Keratinocyte (primary cell): ENCODE data around the gene FZR1. TPM values are rescaled to one million over a fixed set of nuclear protein-coding genes. Genes with fewer than 3 reads are reported as not detected.

Experiments
- DNase-seq: peaks from one replicate; pipeline ENCODE4 v3.0.0-alpha.2; 2011; ENCODE audit warnings: low read depth, missing footprints, low spot score
- FAIRE-seq: peaks from 2 replicates; lab custom pipeline; 2011; peaks lifted over from hg19 to GRCh38; lab: Jason Lieb, UNC
- H2AFZ ChIP-seq: 2 replicates; pipeline ENCODE4 v1.6.0; 2012; ENCODE audit warnings: low read length, control low read depth, inconsistent platforms; ENCODE audit not compliant: control insufficient read depth
- H3K27ac ChIP-seq: 2 replicates; pipeline ENCODE4 v1.5.1; 2011; ENCODE audit warnings: low read length; ENCODE audit not compliant: control insufficient read depth, insufficient read depth
- H3K27me3 ChIP-seq: 3 replicates; pipeline ENCODE4 v1.6.0; 2011; ENCODE audit warnings: low read length; ENCODE audit not compliant: control insufficient read depth, insufficient read depth; ENCODE audit errors: extremely low read depth
- H3K36me3 ChIP-seq, 2 experiments: 2 replicates in 1 of 2; 3 replicates in 1 of 2; pipeline ENCODE4 v1.5.1; 2011; ENCODE audit warnings: low read length in 2 of 2, mild to moderate bottlenecking in 1 of 2; ENCODE audit not compliant: control insufficient read depth in 2 of 2, insufficient read depth in 2 of 2; ENCODE audit errors: extremely low read depth in 1 of 2
- H3K4me1 ChIP-seq: 3 replicates; pipeline ENCODE4 v1.5.1; 2011; ENCODE audit warnings: low read length; ENCODE audit not compliant: control insufficient read depth, insufficient read depth; ENCODE audit errors: extremely low read depth
- H3K4me2 ChIP-seq: 3 replicates; pipeline ENCODE4 v1.6.0; 2011; ENCODE audit warnings: low read depth, low read length; ENCODE audit not compliant: control insufficient read depth, insufficient read depth; ENCODE audit errors: extremely low read depth
- H3K4me3 ChIP-seq, 3 experiments: fragments of 200-600 bp in 1 of 3; sonication (generic) in 1 of 3; 2 replicates in 2 of 3; 3 replicates in 1 of 3; pipeline ENCODE4 v1.5.1; 2011 to 2016; ENCODE audit warnings: low read length in 3 of 3, mild to moderate bottlenecking in 3 of 3, control low read depth in 2 of 3, inconsistent platforms in 1 of 3, low read depth in 1 of 3, mixed read lengths in 1 of 3, mixed run types in 1 of 3, moderate library complexity in 1 of 3; ENCODE audit not compliant: control insufficient read depth in 2 of 3, insufficient read depth in 2 of 3; ENCODE audit errors: extremely low read depth in 1 of 3
- H3K79me2 ChIP-seq: 2 replicates; pipeline ENCODE4 v1.6.0; 2012; ENCODE audit warnings: low read length; ENCODE audit not compliant: control insufficient read depth, insufficient read depth
- H3K9ac ChIP-seq: 3 replicates; pipeline ENCODE4 v1.6.0; 2011; ENCODE audit warnings: low read length; ENCODE audit not compliant: control insufficient read depth, insufficient read depth; ENCODE audit errors: extremely low read depth
- H3K9me1 ChIP-seq: 3 replicates; pipeline ENCODE4 v1.6.0; 2011; ENCODE audit warnings: low read length; ENCODE audit not compliant: control insufficient read depth, insufficient read depth; ENCODE audit errors: extremely low read depth
- H3K9me3 ChIP-seq: 2 replicates; pipeline ENCODE4 v1.5.1; 2012; ENCODE audit warnings: low read depth, low read length; ENCODE audit not compliant: control insufficient read depth
- H4K20me1 ChIP-seq: 3 replicates; pipeline ENCODE4 v1.6.0; 2011; ENCODE audit warnings: low read length; ENCODE audit not compliant: control insufficient read depth, insufficient read depth; ENCODE audit errors: extremely low read depth
- EZH2 ChIP-seq: IDR thresholded peaks from one replicate; pipeline ENCODE4 v1.6.1; 2012; ENCODE audit warnings: inconsistent platforms, mild to moderate bottlenecking, low read length, moderate library complexity
- dilution Hi-C: fragments of 300-500 bp; cut with MboI; formaldehyde crosslinking; loops from one replicate; pipeline ENCODE4 v1.7.0; 2020; ENCODE audit warnings: low sequenced_read_pairs; ENCODE audit not compliant: extremely low pct_ligation_motif_present
- polyA plus RNA-seq, 5 experiments: library from polyadenylated mRNA; depleted of rRNA in 3 of 5; stranded (reverse) in 3 of 5; stranded (forward) in 1 of 5; unstranded in 1 of 5; fragments of >200 nt; gene quantifications; 1 replicate in 1 of 5; 2 replicates in 3 of 5; 3 replicates in 1 of 5; pipeline versions ENCODE4 v1.2.1 to v1.2.3, GENCODE V29; 2011 to 2012; ENCODE audit warnings: missing spikeins in 2 of 5, low read depth in 1 of 5, low replicate concordance in 1 of 5
- TF ChIP-seq, protein P1 (sequence below), 3 experiments: IDR thresholded peaks in 1 of 3; conservative IDR thresholded peaks in 1 of 3; optimal IDR thresholded peaks in 1 of 3; 2 replicates in 2 of 3; 3 replicates in 1 of 3; pipeline versions ENCODE3 to v1.5.1; 2011; ENCODE audit warnings: low read length in 3 of 3, mild to moderate bottlenecking in 3 of 3, moderate library complexity in 2 of 3, control low read depth in 1 of 3, inconsistent platforms in 1 of 3; ENCODE audit not compliant: insufficient read depth in 2 of 3; ENCODE audit errors: extremely low read depth in 1 of 3

The FZR1 gene
- polyA plus RNA-seq, 1 donor (not counting 4 experiments of a cell fraction or from before 2014, with no cell fraction given): 23.3 TPM

DNA sequence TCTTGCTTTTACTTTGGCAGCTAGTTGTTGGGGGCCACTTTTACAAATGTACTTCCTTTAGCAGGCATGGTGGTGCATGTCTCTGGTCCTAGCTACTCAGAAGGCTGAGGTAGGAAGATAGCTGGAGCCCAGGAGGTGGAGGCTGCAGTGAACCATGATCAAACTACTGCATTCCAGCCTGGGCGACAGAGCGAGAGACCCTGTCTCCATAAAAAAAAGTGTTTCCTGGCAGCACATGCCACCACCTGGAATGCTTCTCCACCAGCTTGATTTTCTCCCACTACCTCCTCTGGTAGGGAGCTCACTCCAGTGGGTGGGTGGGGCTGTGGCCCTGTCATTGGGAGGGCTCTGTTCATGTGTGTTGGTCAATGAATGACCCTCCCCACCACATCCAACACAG, 12.5 kb downstream of the FZR1 start:
- H4K20me1 ChIP-seq: peaks cover 60% of the 10 kb centered on the region
- peaks cover 75% of the 10 kb centered on the region for H3K79me2 ChIP-seq
- TF ChIP-seq EZH2: no peak
- TF ChIP-seq, protein P1, sequence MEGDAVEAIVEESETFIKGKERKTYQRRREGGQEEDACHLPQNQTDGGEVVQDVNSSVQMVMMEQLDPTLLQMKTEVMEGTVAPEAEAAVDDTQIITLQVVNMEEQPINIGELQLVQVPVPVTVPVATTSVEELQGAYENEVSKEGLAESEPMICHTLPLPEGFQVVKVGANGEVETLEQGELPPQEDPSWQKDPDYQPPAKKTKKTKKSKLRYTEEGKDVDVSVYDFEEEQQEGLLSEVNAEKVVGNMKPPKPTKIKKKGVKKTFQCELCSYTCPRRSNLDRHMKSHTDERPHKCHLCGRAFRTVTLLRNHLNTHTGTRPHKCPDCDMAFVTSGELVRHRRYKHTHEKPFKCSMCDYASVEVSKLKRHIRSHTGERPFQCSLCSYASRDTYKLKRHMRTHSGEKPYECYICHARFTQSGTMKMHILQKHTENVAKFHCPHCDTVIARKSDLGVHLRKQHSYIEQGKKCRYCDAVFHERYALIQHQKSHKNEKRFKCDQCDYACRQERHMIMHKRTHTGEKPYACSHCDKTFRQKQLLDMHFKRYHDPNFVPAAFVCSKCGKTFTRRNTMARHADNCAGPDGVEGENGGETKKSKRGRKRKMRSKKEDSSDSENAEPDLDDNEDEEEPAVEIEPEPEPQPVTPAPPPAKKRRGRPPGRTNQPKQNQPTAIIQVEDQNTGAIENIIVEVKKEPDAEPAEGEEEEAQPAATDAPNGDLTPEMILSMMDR (optimal IDR thresholded peaks at IDR 0.05 in 1 of 3, IDR thresholded peaks at IDR 0.05 in 1 of 3, conservative IDR thresholded peaks at IDR 0.05 in 1 of 3; ENCODE audit: extremely low read depth in 1 of 3, insufficient read depth in 2 of 3, low read length in 3 of 3): no peak
- no peaks in the 10 kb centered on the region for H3K9me3 ChIP-seq
- H2AFZ ChIP-seq: no peak overlapping the region
- H3K4me1 ChIP-seq: peaks cover 16% of the 10 kb centered on the region
- H3K4me3 ChIP-seq: no peak overlapping the region
- H3K36me3 ChIP-seq: peaks cover 6 to 7% of the 10 kb centered on the region in 2 experiments
- H3K9ac ChIP-seq: no peak overlapping the region
- FAIRE-seq: no peak
- dilution Hi-C loops: no loop called here
- H3K4me2 ChIP-seq: no peak overlapping the region
- H3K27ac ChIP-seq: no peak overlapping the region
- no peak for DNase-seq
- no peaks in the 10 kb centered on the region for H3K27me3 ChIP-seq
- peaks cover 5% of the 10 kb centered on the region for H3K9me1 ChIP-seq

- peaks cover 7 to 12% of the 10 kb centered on the region in 2 experiments for H3K36me3 ChIP-seq
- H3K27me3 ChIP-seq: no peaks in the 10 kb centered on the region
- DNase-seq (no peak), FAIRE-seq (no peak)
- no peak overlapping the region for H2AFZ ChIP-seq
- H3K4me3 ChIP-seq: no peak overlapping the region
- peaks cover 16% of the 10 kb centered on the region for H3K4me1 ChIP-seq
- H4K20me1 ChIP-seq: peaks cover 57% of the 10 kb centered on the region
- no peaks in the 10 kb centered on the region for H3K9me3 ChIP-seq
- H3K27ac ChIP-seq: no peak overlapping the region
- dilution Hi-C loops: no loop called here
- H3K4me2 ChIP-seq: no peak overlapping the region
- H3K9me1 ChIP-seq: peaks cover 3% of the 10 kb centered on the region
- TF ChIP-seq, protein P1 (optimal IDR thresholded peaks at IDR 0.05 in 1 of 3, IDR thresholded peaks at IDR 0.05 in 1 of 3, conservative IDR thresholded peaks at IDR 0.05 in 1 of 3; ENCODE audit: extremely low read depth in 1 of 3, insufficient read depth in 2 of 3, low read length in 3 of 3): no peak
- TF ChIP-seq EZH2: no peak
- peaks cover 75% of the 10 kb centered on the region for H3K79me2 ChIP-seq
- H3K9ac ChIP-seq: no peak overlapping the region
Observed at GRCh38 chr19:3519126-3519525, 13.0 kb downstream of the FZR1 start.
